Measurements from ENCODE around the gene SPATS1. TPM values are rescaled to one million over a fixed set of nuclear protein-coding genes. Genes with fewer than 3 reads are reported as not detected.

The SPATS1 gene
- total and polyA plus RNA-seq, 3 donors from 2014 or later = 10.7 to 51.7 (median 13.1) TPM

- intact Hi-C loops (cut with DNase I; ENCODE audit: low total_unique reads) = no loop called here
- DNase-seq = no peak
Measured at GRCh38 chr6:44352259-44352658, 9.8 kb downstream of the SPATS1 start.

GRCh38 chr6:44353336-44353735 lies 10.9 kb downstream of the SPATS1 start:
- no peaks in the 10 kb centered on the region for H3K9me3 ChIP-seq
- H3K27ac ChIP-seq = no peak overlapping the region
- H3K4me1 ChIP-seq = no peaks in the 10 kb centered on the region
- no peaks in the 10 kb centered on the region for H3K27me3 ChIP-seq
- H3K4me3 ChIP-seq = no peak overlapping the region
- intact Hi-C loops (cut with DNase I; ENCODE audit: low total_unique reads) = no loop called here
- TF ChIP-seq CTCF (IDR thresholded peaks at IDR 0.05) (no peak), POLR2A (IDR thresholded peaks at IDR 0.05) (no peak)
- no peaks in the 10 kb centered on the region for H3K36me3 ChIP-seq (ENCODE audit: low read depth, missing control alignments)
- WGBS, 2 donors = 82 to 85% methylated on average over 2 of the region's 2 CpGs
- DNase-seq = no peak

More at GRCh38 chr6:44352259-44352658, 9.8 kb downstream of the SPATS1 start:
- Histone ChIP-seq H3K9me3 (no peaks in the 10 kb centered on the region), H3K27me3 (no peaks in the 10 kb centered on the region), H3K36me3 (ENCODE audit: low read depth, missing control alignments) (no peaks in the 10 kb centered on the region), H3K4me1 (no peaks in the 10 kb centered on the region), H3K4me3 (no peak overlapping the region), H3K27ac (no peak overlapping the region)
- TF ChIP-seq POLR2A (IDR thresholded peaks at IDR 0.05) (no peak), CTCF (IDR thresholded peaks at IDR 0.05) (no peak)
- 93 to 96% methylated on average over 4 of the region's 4 CpGs for WGBS, 2 donors

GRCh38 chr6:44355640-44356039 lies 13.2 kb downstream of the SPATS1 start:
- DNase-seq = no peak
- no peak overlapping the region for H3K4me3 ChIP-seq
- no peaks in the 10 kb centered on the region for H3K4me1 ChIP-seq
- no peaks in the 10 kb centered on the region for H3K36me3 ChIP-seq (ENCODE audit: low read depth, missing control alignments)
- no peaks in the 10 kb centered on the region for H3K27me3 ChIP-seq
- H3K27ac ChIP-seq = no peak overlapping the region
- TF ChIP-seq CTCF (IDR thresholded peaks at IDR 0.05) = no peak
- TF ChIP-seq POLR2A (IDR thresholded peaks at IDR 0.05) = no peak
- 70 to 82% methylated on average over 4 of the region's 4 CpGs for WGBS, 2 donors
- H3K9me3 ChIP-seq = no peaks in the 10 kb centered on the region
- intact Hi-C loops (cut with DNase I; ENCODE audit: low total_unique reads) = no loop called here

- no peak for DNase-seq
- H3K27me3 ChIP-seq = no peaks in the 10 kb centered on the region
- TF ChIP-seq POLR2A (IDR thresholded peaks at IDR 0.05) (no peak), CTCF (IDR thresholded peaks at IDR 0.05) (no peak)
- 29 to 64% methylated on average over 1 of the region's 1 CpG for WGBS, 2 donors
- H3K4me1 ChIP-seq = no peaks in the 10 kb centered on the region
- H3K36me3 ChIP-seq (ENCODE audit: low read depth, missing control alignments) = no peaks in the 10 kb centered on the region
- H3K4me3 ChIP-seq = no peak overlapping the region
- intact Hi-C loops (cut with DNase I; ENCODE audit: low total_unique reads) = no loop called here
- no peak overlapping the region for H3K27ac ChIP-seq
- H3K9me3 ChIP-seq = no peaks in the 10 kb centered on the region
Measured at GRCh38 chr6:44356487-44356886, 14.0 kb downstream of the SPATS1 start.

GRCh38 chr6:44359973-44360372 lies 17.5 kb downstream of the SPATS1 start:
- Histone ChIP-seq H3K27me3 (no peaks in the 10 kb centered on the region), H3K4me1 (no peaks in the 10 kb centered on the region), H3K36me3 (ENCODE audit: low read depth, missing control alignments) (no peaks in the 10 kb centered on the region), H3K9me3 (no peaks in the 10 kb centered on the region), H3K27ac (no peak overlapping the region), H3K4me3 (no peak overlapping the region)
- WGBS, 2 donors = 78 to 81% methylated on average over 3 of the region's 3 CpGs
- no peak for DNase-seq
- intact Hi-C loops (cut with DNase I; ENCODE audit: low total_unique reads) = no loop called here
- TF ChIP-seq CTCF (IDR thresholded peaks at IDR 0.05) = no peak
- no peak for TF ChIP-seq POLR2A (IDR thresholded peaks at IDR 0.05)
